GM18520 (cell line): ENCODE measurements around the gene NFATC3.
"Not testable (repeated sequence)": the region's sequence is repeated elsewhere in the genome, so short reads cannot be mapped to it uniquely, and the experiment has no call there.

ENCODE experiments used
- ATAC-seq: cut with Tn5 transposase; IDR thresholded peaks from one replicate; pipeline ENCODE4 v1.9.1; 2021; ENCODE audit not compliant: unreplicated experiment

The NFATC3 gene

GRCh38 chr16:68115851-68116250 lies 30.7 kb downstream of the NFATC3 start:
- ATAC-seq = no peak

GRCh38 chr16:68116256-68116867 lies 31.2 kb downstream of the NFATC3 start:
- no peak for ATAC-seq

GRCh38 chr16:68117884-68118283 lies 32.7 kb downstream of the NFATC3 start:
- no peak for ATAC-seq

GRCh38 chr16:68118954-68119353 lies 33.8 kb downstream of the NFATC3 start:
- not testable (repeated sequence) for ATAC-seq

- ATAC-seq = not testable (repeated sequence)
Measured at GRCh38 chr16:68120496-68120895, 35.3 kb downstream of the NFATC3 start.

- no peak for ATAC-seq
Measured at GRCh38 chr16:68126395-68126794, 41.2 kb downstream of the NFATC3 start.

- no peak for ATAC-seq
Measured at GRCh38 chr16:68128577-68129305, 43.6 kb downstream of the NFATC3 start.

GRCh38 chr16:68130520-68130919 lies 45.4 kb downstream of the NFATC3 start:
- no peak for ATAC-seq

- ATAC-seq = no peak
Measured at GRCh38 chr16:68131813-68132706, 46.9 kb downstream of the NFATC3 start.

GRCh38 chr16:68133000-68133399 lies 47.8 kb downstream of the NFATC3 start:
- ATAC-seq = not testable (repeated sequence)

- ATAC-seq = no peak
Measured at GRCh38 chr16:68134644-68135043, 49.5 kb downstream of the NFATC3 start.

- ATAC-seq = no peak
Measured at GRCh38 chr16:68136515-68136914, 51.3 kb downstream of the NFATC3 start.

- ATAC-seq = no peak
Measured at GRCh38 chr16:68144008-68144407, 58.8 kb downstream of the NFATC3 start.

GRCh38 chr16:68146585-68146984 lies 61.4 kb downstream of the NFATC3 start:
- no peak for ATAC-seq

- no peak for ATAC-seq
Measured at GRCh38 chr16:68147444-68147843, 62.3 kb downstream of the NFATC3 start.

- no peak for ATAC-seq
Measured at GRCh38 chr16:68149596-68149995, 64.4 kb downstream of the NFATC3 start.

GRCh38 chr16:68155425-68155824 lies 70.3 kb downstream of the NFATC3 start:
- ATAC-seq = no peak

- ATAC-seq = no peak
Measured at GRCh38 chr16:68162413-68162812, 77.2 kb downstream of the NFATC3 start.

- ATAC-seq = not testable (repeated sequence)
Measured at GRCh38 chr16:68163275-68163674, 78.1 kb downstream of the NFATC3 start.

- no peak for ATAC-seq
Measured at GRCh38 chr16:68166264-68166663, 81.1 kb downstream of the NFATC3 start.

GRCh38 chr16:68179196-68179795 lies 94.1 kb downstream of the NFATC3 start:
- no peak for ATAC-seq
